Measurements from ENCODE around the gene CLPTM1L.
"Not testable (repeated sequence)": the region's sequence is repeated elsewhere in the genome, so short reads cannot be mapped to it uniquely, and the experiment has no call there.

DNA sequence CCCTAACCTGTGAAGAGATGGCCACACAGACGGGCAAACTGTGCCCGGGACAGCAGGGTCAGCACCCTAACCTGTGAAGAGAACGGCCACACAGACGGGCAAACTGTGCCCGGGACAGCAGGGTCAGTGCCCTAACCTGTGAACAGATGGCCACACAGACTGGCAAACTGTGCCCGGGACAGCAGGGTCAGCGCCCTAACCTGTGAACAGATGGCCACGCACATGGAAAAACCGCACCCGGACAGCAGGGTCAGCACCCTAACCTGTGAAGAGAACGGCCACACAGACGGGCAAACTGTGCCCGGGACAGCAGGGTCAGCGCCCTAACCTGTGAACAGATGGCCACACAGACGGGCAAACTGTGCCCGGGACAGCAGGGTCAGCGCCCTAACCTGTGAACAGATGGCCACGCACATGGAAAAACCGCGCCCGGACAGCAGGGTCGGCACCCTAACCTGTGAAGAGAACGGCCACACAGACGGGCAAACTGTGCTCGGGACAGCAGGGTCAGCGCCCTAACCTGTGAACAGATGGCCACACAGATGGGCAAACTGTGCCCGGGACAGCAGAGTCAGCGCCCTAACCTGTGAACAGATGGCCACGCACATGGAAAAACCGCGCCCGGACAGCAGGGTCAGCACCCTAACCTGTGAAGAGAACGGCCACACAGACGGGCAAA, 5.6 kb downstream of the CLPTM1L start:
- TF ChIP-seq, protein P1, sequence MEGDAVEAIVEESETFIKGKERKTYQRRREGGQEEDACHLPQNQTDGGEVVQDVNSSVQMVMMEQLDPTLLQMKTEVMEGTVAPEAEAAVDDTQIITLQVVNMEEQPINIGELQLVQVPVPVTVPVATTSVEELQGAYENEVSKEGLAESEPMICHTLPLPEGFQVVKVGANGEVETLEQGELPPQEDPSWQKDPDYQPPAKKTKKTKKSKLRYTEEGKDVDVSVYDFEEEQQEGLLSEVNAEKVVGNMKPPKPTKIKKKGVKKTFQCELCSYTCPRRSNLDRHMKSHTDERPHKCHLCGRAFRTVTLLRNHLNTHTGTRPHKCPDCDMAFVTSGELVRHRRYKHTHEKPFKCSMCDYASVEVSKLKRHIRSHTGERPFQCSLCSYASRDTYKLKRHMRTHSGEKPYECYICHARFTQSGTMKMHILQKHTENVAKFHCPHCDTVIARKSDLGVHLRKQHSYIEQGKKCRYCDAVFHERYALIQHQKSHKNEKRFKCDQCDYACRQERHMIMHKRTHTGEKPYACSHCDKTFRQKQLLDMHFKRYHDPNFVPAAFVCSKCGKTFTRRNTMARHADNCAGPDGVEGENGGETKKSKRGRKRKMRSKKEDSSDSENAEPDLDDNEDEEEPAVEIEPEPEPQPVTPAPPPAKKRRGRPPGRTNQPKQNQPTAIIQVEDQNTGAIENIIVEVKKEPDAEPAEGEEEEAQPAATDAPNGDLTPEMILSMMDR (IDR thresholded peaks at IDR 0.05 in 2 of 3, conservative IDR thresholded peaks at IDR 0.05 in 1 of 3; ENCODE audit: insufficient read depth in 2 of 3, low read depth in 1 of 3, low read length in 3 of 3): not testable (repeated sequence)
- not testable (repeated sequence) for TF ChIP-seq SMAD4 (CRISPR knock-in tag; conservative IDR thresholded peaks at IDR 0.05); SRSF9 (IDR thresholded peaks at IDR 0.05; ENCODE audit: borderline replicate concordance, low read depth, low read length)

Data from K562 (cell line).